Esophagus squamous epithelium (tissue), 4 donors: Measurements from ENCODE around the gene ZNF12.

Source experiments
- CTCF ChIP-seq, 6 experiments: fragments of 450-650 bp in 4 of 6; fragments of 200-600 bp in 2 of 6; sonication (generic) in 2 of 6; IDR thresholded peaks; one replicate each; pipeline ENCODE4 v1.5.1; 2016 to 2019; ENCODE audit warnings: antibody characterized with exemption in 6 of 6, mild to moderate bottlenecking in 4 of 6, moderate library complexity in 4 of 6
- POLR2A ChIP-seq, 4 donors: fragments of 450-650 bp; IDR thresholded peaks; one replicate each; pipeline ENCODE4 v1.6.1; 2017; ENCODE audit warnings: antibody characterized with exemption in 4 of 4, mild to moderate bottlenecking in 4 of 4, moderate library complexity in 3 of 4

DNA sequence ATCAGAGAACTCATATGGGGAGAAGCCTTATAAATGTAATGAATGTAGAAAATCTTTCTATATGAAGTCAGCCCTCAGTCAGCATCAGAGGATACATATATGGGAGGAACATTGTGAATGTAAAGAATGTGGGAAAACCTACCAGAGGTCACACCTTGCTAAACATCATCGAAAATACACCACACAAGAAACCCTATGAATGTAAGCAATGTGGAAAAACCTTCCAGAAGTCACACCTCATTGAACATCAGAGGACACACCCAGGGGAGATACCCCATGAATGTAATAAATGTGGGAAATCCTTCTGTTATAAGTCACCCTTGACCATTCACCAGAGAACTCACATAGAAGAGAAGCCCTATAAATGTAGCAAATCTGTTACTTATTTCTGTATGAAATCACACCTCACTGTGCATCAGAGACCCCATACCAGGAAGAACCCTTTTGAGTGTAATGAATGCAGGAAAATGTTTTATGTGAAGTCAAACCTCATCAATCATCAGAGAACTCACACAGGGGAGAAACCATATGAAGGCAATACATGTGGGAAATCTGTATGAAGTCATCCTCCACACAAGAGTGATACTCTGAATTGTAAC lies 30.8 kb downstream of the ZNF12 start:
- TF ChIP-seq CTCF (IDR thresholded peaks at IDR 0.05): no peak
- no peak for TF ChIP-seq POLR2A (IDR thresholded peaks at IDR 0.05)
